ENCODE measurements around the gene HCK.

The HCK gene

DNA sequence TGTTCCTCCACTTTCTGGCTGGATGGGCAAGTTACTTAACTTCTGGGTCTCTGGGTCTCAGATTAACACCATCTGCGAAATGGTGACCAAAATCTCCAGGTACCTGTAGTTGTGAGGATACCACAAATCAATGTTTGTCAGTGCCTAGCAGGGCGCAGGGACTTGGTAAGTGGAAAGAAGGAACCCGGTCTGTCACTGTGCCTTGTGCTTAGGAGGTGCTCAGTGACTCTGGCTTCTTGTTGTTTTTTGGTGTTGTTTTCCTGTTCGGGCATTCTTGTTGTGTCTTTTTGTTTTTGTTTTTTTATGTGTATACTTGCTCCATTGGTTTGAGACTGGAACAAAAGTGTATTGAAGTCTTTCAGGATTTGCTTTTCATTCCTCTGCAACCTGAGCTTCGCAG is 75.3 kb downstream of the HCK start:
- DNase-seq (ENCODE audit: low read depth, low spot score): no peak

DNA sequence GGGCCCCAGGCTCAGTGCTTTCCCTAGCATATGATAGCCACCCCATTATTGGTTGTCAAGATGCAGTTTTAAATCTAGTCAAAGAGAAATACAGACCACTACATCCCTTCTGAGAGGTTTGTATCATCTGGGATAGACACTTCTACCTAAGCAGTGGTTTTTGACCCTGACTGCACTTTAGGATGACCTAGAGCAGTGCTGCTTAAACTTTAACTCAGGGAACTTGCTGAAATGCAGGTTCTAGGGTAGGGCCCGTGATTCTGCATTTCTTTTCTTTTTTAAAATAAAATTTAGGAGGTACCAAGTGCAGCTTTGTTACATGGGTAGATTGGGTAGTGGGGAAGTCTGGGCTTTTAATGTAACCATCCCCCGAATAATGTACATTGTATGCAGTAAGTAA is 76.1 kb downstream of the HCK start:
- no peak for DNase-seq (ENCODE audit: low read depth, low spot score)

DNA sequence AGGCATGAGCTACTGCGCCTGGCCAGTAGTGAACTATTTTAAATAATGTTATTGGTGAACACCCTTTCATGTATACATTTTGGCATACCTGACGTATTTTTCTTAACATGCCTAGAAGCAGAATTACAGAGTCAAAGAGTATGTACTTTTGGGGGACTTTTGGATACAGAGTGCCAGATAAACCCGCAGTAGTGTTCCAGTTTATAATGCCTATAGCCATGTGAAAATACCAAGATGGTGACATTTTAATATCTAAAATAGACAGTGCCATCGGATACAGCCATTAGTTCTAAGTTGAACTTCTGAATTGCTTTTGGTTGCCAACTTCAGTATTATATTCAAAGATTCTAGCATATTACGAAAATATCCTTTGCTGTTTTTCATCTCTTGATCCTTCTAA is 77.8 kb downstream of the HCK start:
- no peak for DNase-seq (ENCODE audit: low read depth, low spot score)

DNA sequence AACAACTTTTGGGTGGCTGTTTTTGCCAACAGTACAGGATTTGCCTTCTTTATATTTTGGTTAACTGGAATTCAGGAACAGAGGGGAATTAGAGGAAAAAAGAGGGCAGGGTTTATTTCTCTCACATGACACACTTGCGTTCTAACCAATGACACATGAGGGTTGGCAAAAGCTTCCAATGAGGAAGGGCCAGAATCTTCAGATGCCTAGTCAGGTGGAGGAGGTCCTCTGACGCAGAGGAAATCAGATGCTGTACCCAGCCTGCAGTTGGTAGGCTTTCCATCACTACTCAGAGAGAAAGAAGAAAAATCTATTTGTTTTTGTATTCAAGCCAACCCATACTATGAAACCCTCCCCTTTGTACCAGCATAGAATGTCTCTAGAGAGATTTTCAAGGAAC is 78.3 kb downstream of the HCK start:
- DNase-seq (ENCODE audit: low read depth, low spot score): no peak

DNA sequence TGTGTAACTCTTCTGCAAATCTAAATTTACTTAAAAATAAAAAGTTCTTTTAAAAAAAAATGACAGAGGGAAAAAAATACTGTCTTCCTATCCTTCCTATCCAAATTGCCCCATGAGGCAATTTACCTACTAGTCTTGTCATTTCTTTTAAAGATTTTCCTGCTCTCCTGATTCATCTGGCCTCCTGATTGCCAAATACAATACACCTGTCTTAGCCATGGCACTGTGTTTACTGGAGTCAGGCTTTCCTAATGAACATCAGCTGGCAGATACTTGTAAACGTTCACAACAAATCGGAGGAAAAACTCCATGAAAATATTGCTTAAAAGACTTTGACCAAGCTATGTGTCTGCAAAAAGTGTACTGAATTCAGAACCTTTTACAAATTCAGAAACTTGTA is 78.9 kb downstream of the HCK start:
- DNase-seq (ENCODE audit: low read depth, low spot score): no peak

DNA sequence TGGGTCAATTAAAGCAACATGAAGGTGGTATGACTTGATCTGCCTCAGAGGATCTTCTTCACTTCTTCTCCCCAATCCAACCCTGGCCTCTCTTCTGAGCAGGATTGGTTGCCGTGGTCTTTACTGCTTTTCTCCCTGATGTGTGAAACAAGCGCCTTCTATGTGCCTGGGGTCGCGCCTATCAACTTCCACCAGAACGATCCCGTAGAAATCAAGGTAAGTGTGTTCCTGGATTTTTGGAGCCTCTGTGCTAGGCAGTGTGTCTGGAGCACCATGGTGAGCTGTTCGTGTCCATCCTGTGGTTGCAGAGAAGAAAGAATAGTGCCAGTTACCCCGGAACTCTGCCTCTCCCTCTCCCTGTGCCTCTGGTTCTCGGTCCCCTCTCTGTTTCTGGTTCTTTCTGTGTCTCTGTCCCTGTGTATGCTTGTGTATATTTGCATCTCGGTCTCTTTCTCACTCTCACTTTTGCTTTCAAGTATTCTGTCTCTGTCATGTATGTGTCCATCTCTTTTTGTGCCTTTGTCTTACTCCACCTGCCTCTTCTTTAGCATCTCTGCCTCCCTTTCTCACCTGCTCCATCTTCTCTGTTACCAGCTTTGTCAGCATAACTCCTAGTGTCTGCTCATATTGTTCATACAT is 81.0 kb downstream of the HCK start:
- no peak for DNase-seq (ENCODE audit: low read depth, low spot score)

DNA sequence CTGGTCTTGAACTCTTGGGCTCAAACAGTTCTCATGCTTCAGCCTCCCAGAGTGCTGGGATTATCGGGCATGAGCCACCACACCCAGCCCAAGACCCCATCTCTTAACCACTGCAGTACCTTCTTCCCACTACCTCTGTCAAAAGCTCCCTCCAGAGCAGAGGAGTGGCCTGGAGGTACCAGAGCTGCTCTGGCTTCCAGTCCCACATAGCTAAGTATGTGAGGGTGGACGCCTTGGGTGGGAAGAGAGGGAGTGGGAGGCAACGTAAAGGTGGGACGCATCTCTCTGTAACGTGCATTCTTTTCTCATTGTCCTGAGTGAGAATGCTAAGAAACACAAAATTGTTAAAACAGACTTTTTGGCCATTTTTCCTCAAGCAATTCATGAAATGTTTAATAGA is 82.0 kb downstream of the HCK start:
- no peak for DNase-seq (ENCODE audit: low read depth, low spot score)

DNA sequence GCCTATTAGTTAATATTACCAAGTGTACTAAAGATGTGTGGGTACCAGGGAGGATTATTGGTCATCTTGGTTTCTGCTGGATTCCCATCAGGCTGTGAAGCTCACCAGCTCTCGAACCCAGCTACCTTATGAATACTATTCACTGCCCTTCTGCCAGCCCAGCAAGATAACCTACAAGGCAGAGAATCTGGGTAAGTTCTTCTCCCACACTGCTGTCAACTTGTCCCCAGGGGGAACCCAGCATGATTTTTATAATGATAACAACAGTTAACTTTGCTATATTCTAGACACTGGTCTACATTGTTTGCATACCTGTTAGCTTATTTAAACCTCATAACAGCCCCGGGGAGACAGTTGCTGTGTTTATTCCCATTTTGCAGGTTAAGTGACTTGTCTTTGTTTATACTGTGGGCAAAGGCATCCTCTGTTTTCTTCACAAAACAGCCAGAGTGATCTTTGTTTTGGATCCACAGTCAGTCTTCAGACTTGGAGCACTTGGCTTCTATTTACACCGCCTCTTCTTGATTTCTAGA is 84.0 kb downstream of the HCK start:
- DNase-seq (ENCODE audit: low read depth, low spot score): no peak

DNA sequence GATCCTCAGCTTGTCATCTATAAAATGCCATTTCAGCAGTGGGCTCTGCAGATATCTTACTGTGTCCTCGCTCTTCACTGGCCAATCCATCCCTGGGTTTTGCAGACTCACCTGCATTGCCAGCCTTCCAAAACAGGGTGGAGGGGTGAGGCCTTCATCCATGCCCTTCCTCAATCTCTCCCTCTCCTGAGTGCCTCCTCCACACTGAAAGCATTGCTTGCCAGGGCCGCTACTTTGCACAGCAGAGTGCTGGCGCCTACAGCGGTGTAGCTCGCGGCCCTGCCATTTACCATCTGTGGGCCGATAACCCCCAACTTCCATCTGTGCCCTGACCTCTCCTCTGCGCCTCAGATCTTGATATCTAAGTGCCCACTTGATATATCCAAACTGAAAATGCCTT is 86.9 kb downstream of the HCK start:
- DNase-seq (ENCODE audit: low read depth, low spot score): no peak

DNA sequence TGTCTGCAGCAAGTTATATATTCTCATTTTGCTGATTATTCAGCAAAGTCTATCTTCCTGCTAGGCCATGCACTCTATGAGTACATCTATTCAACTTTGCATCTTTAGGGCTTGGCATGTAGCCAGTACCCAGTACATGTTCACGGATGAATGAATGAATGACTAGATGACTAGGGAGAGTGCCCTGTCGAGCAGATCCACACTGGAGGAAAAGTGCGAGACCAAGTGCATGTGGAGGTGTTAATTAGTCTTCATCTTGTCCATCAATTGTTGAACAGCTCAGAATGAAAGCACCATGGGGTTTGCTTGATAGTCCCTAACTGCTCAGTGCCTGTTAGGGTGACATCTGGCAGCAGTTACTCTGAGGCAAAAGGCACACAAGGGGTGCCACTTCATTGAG is 87.9 kb downstream of the HCK start:
- no peak for DNase-seq (ENCODE audit: low read depth, low spot score)

DNA sequence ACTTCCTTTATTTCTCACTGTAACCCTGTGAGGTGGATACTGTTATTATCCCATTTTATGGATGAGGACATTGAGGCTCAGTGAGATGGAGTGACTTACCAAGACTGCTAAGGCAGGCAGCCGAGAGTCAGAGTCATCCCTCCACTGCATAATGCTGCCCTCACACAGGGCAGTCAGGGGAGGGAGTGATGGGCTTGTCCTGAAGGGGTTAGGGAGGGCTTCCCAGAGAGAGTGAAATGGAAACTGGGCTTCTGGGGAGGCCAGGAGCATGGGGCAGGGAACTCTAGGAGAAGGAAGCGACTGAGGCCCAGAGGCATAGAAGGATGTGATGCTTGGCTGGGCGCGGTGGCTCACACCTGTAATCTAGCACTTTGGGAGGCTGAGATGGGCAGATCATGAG is 88.6 kb downstream of the HCK start:
- DNase-seq (ENCODE audit: low read depth, low spot score): no peak

DNA sequence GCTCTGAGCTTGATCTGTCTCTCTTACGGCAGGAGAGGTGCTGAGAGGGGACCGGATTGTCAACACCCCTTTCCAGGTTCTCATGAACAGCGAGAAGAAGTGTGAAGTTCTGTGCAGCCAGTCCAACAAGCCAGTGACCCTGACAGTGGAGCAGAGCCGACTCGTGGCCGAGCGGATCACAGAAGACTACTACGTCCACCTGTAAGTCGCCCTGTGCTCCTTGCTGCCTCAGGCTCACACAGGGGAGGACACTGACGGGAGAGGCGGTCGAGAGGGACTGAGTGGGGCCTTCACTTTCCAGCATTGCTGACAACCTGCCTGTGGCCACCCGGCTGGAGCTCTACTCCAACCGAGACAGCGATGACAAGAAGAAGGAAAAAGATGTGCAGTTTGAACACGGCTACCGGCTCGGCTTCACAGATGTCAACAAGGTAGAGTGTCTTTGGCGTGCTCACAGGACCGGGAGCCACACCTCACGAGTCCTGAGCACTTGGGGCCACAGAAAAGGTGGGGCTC is 89.5 kb downstream of the HCK start:
- DNase-seq (ENCODE audit: low read depth, low spot score): no peak

DNA sequence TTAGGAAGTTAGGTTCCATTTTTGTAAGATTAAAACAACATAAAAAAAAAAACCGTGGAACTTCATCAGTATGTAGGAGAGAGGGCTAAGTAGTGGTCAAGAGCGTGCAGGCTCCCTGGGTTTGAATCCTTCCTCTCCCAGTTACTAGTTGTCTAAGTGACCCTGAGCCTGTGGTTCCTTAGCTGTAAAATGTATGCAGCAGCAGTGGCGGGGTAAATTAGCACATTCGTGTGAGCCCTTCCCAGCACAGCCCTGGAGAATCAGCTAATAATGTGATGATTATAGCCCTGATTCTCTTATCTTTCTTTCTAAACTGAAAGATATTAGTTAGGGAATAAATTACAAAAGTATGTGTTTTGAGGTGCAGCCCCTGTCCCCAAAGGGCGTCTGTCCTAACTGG is 90.0 kb downstream of the HCK start:
- DNase-seq (ENCODE audit: low read depth, low spot score): no peak

DNA sequence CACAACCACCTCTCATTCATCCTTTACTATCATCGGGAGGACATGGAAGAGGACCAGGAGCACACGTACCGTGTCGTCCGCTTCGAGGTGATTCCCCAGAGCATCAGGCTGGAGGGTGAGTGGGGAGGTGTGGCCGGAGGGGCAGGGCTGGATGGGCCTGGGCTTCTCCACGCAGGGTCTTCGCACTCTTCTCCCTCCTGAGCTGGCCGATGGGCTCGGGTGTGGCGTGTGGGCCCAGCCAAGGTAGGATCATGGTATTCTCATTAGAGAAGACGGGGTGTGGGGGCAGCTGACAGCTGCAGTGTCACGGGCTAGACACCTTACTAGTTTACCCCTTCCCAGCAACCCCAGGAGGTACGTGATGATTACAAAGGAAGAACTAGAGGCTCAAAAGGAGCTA is 90.9 kb downstream of the HCK start:
- no peak for DNase-seq (ENCODE audit: low read depth, low spot score)

DNA sequence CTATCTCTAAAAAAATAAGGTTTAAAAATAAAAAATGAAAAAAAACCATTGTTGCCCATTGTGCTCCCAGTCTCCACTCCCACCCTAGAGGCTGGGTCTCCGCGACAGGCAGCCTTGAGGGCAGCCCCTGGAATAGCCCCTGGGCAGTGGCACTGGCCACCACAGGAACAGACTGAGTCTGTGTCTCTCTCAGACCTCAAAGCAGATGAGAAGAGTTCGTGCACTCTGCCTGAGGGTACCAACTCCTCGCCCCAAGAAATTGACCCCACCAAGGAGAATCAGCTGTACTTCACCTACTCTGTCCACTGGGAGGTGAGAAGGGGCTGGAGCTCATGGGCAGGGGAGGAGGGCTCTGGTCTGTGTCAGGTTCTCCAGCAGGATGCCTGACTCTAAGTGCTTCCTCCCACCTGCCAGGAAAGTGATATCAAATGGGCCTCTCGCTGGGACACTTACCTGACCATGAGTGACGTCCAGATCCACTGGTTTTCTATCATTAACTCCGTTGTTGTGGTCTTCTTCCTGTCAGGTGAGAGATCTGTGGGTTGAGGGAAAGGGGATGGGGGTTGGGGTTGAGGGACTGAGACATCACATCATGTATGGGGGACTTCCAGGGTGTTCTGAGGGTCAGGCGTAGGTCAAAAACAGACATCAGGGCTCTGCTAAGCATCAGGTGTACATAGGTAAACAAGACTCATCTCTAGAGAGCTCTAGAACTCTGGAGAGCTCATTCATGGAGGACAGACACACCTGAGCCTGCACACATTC is 93.0 kb downstream of the HCK start:
- DNase-seq (ENCODE audit: low read depth, low spot score): no peak

DNA sequence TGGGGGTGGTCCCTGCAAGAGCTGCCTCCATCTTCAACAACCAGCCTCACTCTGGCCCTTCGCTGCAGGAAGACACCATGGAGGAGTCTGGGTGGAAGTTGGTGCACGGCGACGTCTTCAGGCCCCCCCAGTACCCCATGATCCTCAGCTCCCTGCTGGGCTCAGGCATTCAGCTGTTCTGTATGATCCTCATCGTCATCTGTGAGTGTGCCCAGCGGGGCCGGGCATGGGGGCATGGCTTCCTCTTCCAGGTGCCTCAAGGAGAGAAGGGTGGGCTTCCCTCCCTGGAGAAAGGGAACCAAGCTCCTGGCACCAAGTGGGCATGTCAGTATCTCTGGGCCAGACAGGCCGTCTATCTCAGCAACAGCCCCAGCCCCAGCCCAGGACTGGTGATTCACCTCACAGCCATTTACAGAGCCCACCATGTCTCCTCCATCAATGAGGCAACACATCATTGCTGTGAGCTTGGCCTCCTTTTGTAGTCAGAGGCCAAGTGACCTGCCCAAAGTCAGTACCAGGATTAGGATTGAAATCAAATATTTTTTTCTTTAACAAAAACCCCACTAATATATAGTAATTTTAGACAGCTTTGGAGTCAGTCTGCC is 97.6 kb downstream of the HCK start:
- no peak for DNase-seq (ENCODE audit: low read depth, low spot score)

DNA sequence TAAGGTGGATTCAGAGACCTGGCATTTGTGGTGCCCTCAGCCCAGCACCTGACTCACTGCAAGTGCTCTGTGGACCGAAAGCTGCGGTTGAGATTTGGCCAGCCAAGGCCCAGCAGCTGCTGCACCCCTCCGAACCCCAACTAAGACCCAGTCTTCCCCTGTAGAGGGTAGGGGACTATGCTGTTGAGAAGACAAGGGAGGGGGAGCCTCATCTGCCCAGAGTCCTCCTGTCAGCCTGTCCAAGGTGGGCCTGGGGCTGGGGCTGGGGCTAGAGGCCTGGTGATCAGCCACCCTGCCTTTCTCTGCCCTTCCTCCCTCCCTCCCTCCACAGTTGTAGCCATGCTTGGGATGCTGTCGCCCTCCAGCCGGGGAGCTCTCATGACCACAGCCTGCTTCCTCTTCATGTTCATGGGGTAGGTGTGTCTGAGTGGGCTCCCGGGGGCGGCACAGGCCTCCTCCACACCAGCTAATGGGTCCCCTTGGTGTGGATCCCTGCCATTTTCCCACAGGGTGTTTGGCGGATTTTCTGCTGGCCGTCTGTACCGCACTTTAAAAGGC is 98.3 kb downstream of the HCK start:
- DNase-seq (ENCODE audit: low read depth, low spot score): no peak

Measured in activated CD4-positive, CD25-positive, alpha-beta regulatory T cell treated with anti-CD3 and anti-CD28 coated beads, Interleukin-2, amount 50 U/mL, for 16 hours (primary cell).